Activated T-cell treated with anti-CD3 and anti-CD28 coated beads for 24 hours (primary cell): ENCODE measurements around the gene PLA2G3.

Experiments used
- DNase-seq: peaks from one replicate; pipeline ENCODE4 v3.0.0-alpha.2; 2020; ENCODE audit warnings: low read depth

PLA2G3 gene

DNA sequence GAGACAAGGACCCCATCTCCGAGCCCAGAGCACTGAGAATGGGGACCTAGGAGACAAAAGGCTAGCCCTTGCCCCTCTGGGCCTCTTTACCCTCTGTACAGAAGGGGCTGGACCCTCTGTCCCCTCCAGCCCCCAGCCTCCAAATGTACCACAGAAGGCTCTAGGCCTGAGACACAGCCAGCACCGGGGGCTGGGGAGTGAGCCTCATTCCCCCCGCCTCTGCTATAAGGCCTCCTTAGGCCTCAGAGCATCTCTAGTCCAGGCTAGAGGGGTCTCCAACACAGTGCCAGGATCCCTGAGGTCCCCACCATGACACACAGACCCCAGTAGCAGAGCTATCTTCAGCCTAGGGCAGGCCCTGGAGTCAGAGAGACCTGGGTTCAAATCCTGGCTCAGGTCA lies 54.4 kb downstream of the PLA2G3 start:
- DNase-seq = no peak

DNA sequence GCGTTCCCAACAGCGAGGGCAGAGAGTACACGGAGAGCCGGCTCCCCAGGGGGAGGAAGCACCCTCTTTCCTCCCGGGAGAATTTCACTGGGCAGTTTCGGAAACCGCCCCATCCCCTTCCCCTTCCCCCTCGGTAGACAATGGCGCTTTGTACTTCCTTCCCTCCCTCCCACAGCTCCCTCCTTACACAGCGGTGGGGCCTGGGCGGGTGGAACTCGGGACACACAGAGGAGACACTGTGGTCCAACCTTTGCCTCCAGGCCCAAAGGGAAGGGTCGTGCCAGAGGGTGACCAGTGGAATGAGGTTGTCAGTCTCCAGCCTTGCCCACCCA lies 54.8 kb downstream of the PLA2G3 start:
- DNase-seq = no peak

DNA sequence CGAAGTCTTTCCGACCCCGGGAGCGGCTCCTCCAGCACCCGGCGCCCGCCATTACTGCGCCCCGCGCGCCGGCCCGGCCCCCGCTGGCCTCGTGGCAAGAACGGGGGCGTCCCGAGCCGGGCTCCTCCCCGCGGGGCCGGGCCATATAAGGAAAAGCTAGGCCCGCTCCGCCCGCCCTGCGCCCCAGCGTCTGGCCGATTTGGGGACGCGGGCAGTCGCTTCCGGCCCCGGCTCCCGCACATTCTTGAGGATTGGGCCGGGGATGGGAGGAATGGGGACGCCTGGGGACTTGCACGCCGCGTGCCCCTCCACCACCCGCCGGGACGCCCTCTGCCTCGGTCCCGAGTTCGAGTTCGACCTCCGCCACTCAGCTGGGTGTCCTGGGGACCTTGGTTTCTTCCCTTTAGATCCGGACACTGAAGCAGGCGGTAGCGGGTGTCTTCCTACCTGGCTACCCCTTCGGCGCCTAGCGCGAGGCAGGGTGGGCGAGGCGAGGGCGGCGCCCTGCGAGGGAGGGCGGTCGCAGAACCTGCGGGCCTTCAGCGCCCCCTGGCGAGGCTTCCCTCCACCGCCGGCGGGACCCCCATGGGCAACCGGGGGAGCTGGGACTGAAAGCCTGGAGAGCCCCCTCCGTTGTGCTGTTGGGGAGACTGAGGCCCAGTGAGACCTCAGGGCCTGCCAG lies 55.4 kb downstream of the PLA2G3 start:
- peak; percentile 83 for DNase-seq
